Cardiac muscle cell (in vitro differentiated cells and primary cell): Measurements from ENCODE around the gene GPRC5B. TPM values are rescaled to one million over a fixed set of nuclear protein-coding genes. Genes with fewer than 3 reads are reported as not detected.

ENCODE experiments used
- DNase-seq, 2 donors: peaks; one replicate each; pipeline versions ENCODE4 v3.0.0 to v3.0.0-alpha.2; 2010 to 2017; ENCODE audit warnings: low read depth in 1 of 2, low spot score in 1 of 2
- H3K27ac ChIP-seq: fragments of 200-600 bp; sonication (generic); 2 replicates; pipeline ENCODE4 v1.5.1; 2016
- H3K27me3 ChIP-seq: fragments of 200-600 bp; sonication (generic); 2 replicates; pipeline ENCODE4 v1.6.0; 2016; ENCODE audit warnings: control low read depth
- H3K36me3 ChIP-seq: fragments of 200-600 bp; sonication (generic); 2 replicates; pipeline ENCODE4 v1.5.1; 2016; ENCODE audit warnings: control low read depth
- H3K4me1 ChIP-seq: fragments of 200-600 bp; sonication (generic); 2 replicates; pipeline ENCODE4 v1.8.1; 2017; ENCODE audit warnings: low read depth, mild to moderate bottlenecking, mixed run types
- H3K4me3 ChIP-seq: fragments of 200-600 bp; sonication (generic); 2 replicates; pipeline ENCODE4 v1.5.1; 2016; ENCODE audit warnings: mild to moderate bottlenecking
- H3K9me3 ChIP-seq: fragments of 200-600 bp; sonication (generic); 2 replicates; pipeline ENCODE4 v1.5.1; 2017; ENCODE audit warnings: low read depth, mild to moderate bottlenecking, control low read depth
- CTCF ChIP-seq: IDR thresholded peaks from 2 replicates; pipeline ENCODE4 v1.5.1; 2012; ENCODE audit warnings: low read depth, mild to moderate bottlenecking, low read length
- polyA plus RNA-seq: library from polyadenylated mRNA; unstranded; fragments of >200 nt; fragmentation: Nextera tagmentation; extraction: Ambion mirVana; gene quantifications from 2 replicates; pipeline ENCODE4 v1.2.1, GENCODE V29; 2016
- total RNA-seq: library from RNA; depleted of rRNA; stranded (reverse); fragments of >200 nt; gene quantifications from 2 replicates; pipeline ENCODE4 v1.2.3, GENCODE V29; 2016

Gene GPRC5B
- total and polyA plus RNA-seq, 2 experiments from 2014 or later: 14.7 to 15.5 TPM

DNA sequence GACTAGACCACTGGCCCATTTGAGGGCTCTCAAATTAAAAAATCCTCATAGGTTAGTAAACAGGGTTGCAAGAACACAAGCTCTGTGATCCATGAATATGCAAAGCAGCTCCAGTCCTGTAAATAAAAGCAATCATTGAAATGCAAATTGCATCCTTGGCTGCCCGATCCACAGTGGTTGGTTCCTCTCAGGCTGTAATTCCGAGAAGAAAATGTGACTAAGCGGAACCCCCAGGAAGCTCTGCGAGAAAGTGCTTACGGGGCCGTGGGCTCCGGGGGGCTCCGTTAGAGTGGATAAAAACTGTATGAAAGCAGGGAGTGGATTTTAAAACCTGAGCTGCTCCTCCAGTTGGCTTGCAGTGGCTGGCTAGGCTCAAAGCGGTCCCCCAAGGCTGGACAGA lies 2.5 kb downstream of the GPRC5B start:
- Histone ChIP-seq H3K27ac (no peak overlapping the region), H3K27me3 (no peaks in the 10 kb centered on the region), H3K9me3 (no peaks in the 10 kb centered on the region), H3K4me3 (no peak overlapping the region), H3K4me1 (peaks cover 12% of the 10 kb centered on the region), H3K36me3 (no peaks in the 10 kb centered on the region)
- TF ChIP-seq CTCF: no peak
- no peak for DNase-seq

DNA sequence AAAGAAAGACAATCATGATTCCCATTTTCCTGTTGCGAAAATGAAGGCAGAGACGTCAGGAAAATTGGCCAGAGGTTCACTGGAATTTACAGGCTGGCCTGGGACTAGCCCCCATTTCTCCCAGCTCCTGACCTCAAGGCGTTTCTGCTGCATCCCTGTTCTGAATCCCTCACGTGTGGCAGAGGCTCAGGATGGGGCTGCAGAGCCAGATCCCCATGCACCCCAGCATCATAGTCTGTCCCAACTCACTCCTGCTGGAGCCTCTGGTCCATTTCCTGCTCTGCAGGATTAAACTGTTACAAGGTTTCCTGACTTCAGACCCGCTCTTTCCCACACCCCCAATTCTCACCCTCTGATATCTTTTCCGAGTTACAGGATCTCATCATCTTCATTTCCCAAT lies 2.9 kb downstream of the GPRC5B start:
- Histone ChIP-seq H3K36me3 (no peaks in the 10 kb centered on the region), H3K9me3 (no peaks in the 10 kb centered on the region), H3K4me1 (peaks cover 12% of the 10 kb centered on the region), H3K27ac (no peak overlapping the region), H3K4me3 (no peak overlapping the region), H3K27me3 (no peaks in the 10 kb centered on the region)
- TF ChIP-seq CTCF: no peak
- no peak for DNase-seq

- peaks cover 12% of the 10 kb centered on the region for H3K4me1 ChIP-seq
- no peak for DNase-seq
- no peaks in the 10 kb centered on the region for H3K9me3 ChIP-seq
- TF ChIP-seq CTCF: no peak
- no peak overlapping the region for H3K27ac ChIP-seq
- no peak overlapping the region for H3K4me3 ChIP-seq
- H3K36me3 ChIP-seq: no peaks in the 10 kb centered on the region
- no peaks in the 10 kb centered on the region for H3K27me3 ChIP-seq
These were observed 3.6 kb downstream of the GPRC5B start for GRCh38 chr16:19881028-19881427.

DNA sequence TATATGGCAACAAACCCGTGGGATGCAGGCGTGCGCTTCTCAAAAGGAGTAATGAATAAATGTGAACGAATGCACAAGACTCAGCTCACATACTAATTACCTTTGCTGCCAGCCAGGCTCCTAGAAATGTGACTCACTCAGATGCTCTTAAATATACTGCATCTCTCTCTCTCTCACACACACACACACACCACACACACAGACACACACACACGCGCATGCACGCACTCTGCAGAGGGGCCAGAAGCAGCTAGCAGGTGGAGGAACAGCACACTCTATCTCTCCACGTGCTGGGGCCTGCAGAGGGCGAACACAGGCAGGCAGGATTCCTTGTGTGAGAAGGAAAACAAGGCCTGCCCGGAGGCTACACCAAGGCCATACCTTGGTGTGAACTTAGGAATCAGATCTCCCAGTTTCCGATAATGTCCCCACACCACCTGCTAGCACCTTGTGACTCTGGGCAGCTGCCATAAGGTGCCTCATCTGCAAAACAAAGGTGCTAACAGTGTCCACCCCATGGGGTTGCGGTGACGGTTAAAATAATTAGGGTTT lies 5.3 kb downstream of the GPRC5B start:
- TF ChIP-seq CTCF: no peak

DNA sequence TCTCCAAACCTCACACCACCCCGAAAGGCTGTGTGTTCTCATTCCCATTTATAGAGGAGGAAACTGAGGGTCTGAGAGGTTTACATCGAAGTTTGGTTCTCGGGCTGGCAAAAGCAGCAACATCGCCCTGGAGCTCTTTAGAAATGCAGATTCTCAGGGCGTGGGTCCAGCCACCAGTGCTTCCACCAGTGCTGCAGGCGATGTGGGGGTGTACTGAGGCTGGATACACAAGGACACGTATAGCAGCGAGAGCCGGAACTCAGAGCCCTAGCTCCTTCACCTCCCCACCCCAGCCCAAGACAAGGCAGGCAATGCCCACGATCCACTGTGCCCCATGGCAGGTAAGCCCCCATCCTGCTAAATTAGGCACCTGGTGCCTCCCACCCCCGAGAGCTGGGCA lies 5.9 kb downstream of the GPRC5B start:
- no peak for TF ChIP-seq CTCF
- no peak overlapping the region for H3K4me3 ChIP-seq

More for the DNA sequence above, 5.3 kb downstream of the GPRC5B start:
- Histone ChIP-seq H3K36me3 (no peaks in the 10 kb centered on the region), H3K27ac (peak overlapping the region; percentile 38), H3K9me3 (no peaks in the 10 kb centered on the region), H3K4me1 (peaks cover 12% of the 10 kb centered on the region), H3K4me3 (no peak overlapping the region), H3K27me3 (no peaks in the 10 kb centered on the region)
- peak in 1 of 2 donors; percentile 41 for DNase-seq

More for the DNA sequence above, 5.9 kb downstream of the GPRC5B start:
- Histone ChIP-seq H3K27ac (no peak overlapping the region), H3K36me3 (no peaks in the 10 kb centered on the region), H3K4me1 (peaks cover 12% of the 10 kb centered on the region), H3K9me3 (no peaks in the 10 kb centered on the region), H3K27me3 (no peaks in the 10 kb centered on the region)
- DNase-seq: no peak
